DMS 273 treated with DMSO at 0.1 percent for 48 hours (cell line): ENCODE results near the gene SERPINA9.
"Not testable (repeated sequence)": the region's sequence is repeated elsewhere in the genome, so short reads cannot be mapped to it uniquely, and the experiment has no call there.

ENCODE experiments used
- DNase-seq: peaks from one replicate; lab custom pipeline; 2025; lab: John Stamatoyannopoulos, UW

Gene SERPINA9

GRCh38 chr14:94486883-94487282 lies 10.9 kb upstream of the SERPINA9 start:
- no peak for DNase-seq

- peak; percentile 22 for DNase-seq
Measured at GRCh38 chr14:94485944-94486841, 10.2 kb upstream of the SERPINA9 start.

GRCh38 chr14:94484481-94484880 lies 8.5 kb upstream of the SERPINA9 start:
- DNase-seq, result no peak

- no peak for DNase-seq
Measured at GRCh38 chr14:94483729-94484275, 7.8 kb upstream of the SERPINA9 start.

GRCh38 chr14:94483071-94483451 lies 7.1 kb upstream of the SERPINA9 start:
- DNase-seq, result no peak

GRCh38 chr14:94482132-94483070 lies 6.4 kb upstream of the SERPINA9 start:
- DNase-seq, result not testable (repeated sequence)

- DNase-seq, result no peak
Measured at GRCh38 chr14:94481468-94482131, 5.6 kb upstream of the SERPINA9 start.

GRCh38 chr14:94480809-94481208 lies 4.8 kb upstream of the SERPINA9 start:
- no peak for DNase-seq

GRCh38 chr14:94478420-94478819 lies 2.4 kb upstream of the SERPINA9 start:
- no peak for DNase-seq

- no peak for DNase-seq
Measured at GRCh38 chr14:94474581-94475031, 1.4 kb downstream of the SERPINA9 start.

GRCh38 chr14:94473666-94474410 lies 2.2 kb downstream of the SERPINA9 start:
- DNase-seq, result no peak

GRCh38 chr14:94472842-94473241 lies 3.2 kb downstream of the SERPINA9 start:
- no peak for DNase-seq

- no peak for DNase-seq
Measured at GRCh38 chr14:94471045-94471444, 5.0 kb downstream of the SERPINA9 start.

- no peak for DNase-seq
Measured at GRCh38 chr14:94470311-94470710, 5.7 kb downstream of the SERPINA9 start.

- DNase-seq, result no peak
Measured at GRCh38 chr14:94469261-94469660, 6.7 kb downstream of the SERPINA9 start.

GRCh38 chr14:94467728-94468520 lies 8.1 kb downstream of the SERPINA9 start:
- no peak for DNase-seq

GRCh38 chr14:94466706-94467370 lies 9.2 kb downstream of the SERPINA9 start:
- no peak for DNase-seq

- no peak for DNase-seq
Measured at GRCh38 chr14:94465042-94465441, 11.0 kb downstream of the SERPINA9 start.

GRCh38 chr14:94464290-94464689 lies 11.7 kb downstream of the SERPINA9 start:
- no peak for DNase-seq
